Tibial nerve (tissue), 4 donors: ENCODE data around the gene SELENOF. TPM values are rescaled to one million over a fixed set of nuclear protein-coding genes. Genes with fewer than 3 reads are reported as not detected.

Experiments used
- DNase-seq, 2 donors: peaks; one replicate each; pipeline ENCODE4 v3.0.0-alpha.2; 2019; ENCODE audit warnings: low spot score in 2 of 2
- H3K27ac ChIP-seq, 4 donors: fragments of 200-600 bp; sonication (generic) in 3 of 4; one replicate each; pipeline ENCODE4 v1.5.1; 2017 to 2019; ENCODE audit warnings: mild to moderate bottlenecking in 1 of 4
- H3K27me3 ChIP-seq, 2 donors: fragments of 200-600 bp; sonication (generic) in 1 of 2; one replicate each; pipeline versions ENCODE4 v1.5.1 to v1.6.0; 2017 to 2019
- H3K36me3 ChIP-seq, 3 donors: fragments of 200-600 bp; sonication (generic); one replicate each; pipeline ENCODE4 v1.5.1; 2018 to 2019
- H3K4me1 ChIP-seq, 4 donors: fragments of 200-600 bp; sonication (generic) in 3 of 4; one replicate each; pipeline ENCODE4 v1.5.1; 2017 to 2019
- H3K4me3 ChIP-seq, 4 donors: fragments of 200-600 bp; sonication (generic) in 3 of 4; one replicate each; pipeline ENCODE4 v1.5.1; 2017 to 2019; ENCODE audit warnings: mild to moderate bottlenecking in 1 of 4, moderate library complexity in 1 of 4
- H3K9me3 ChIP-seq, 4 donors: fragments of 200-600 bp; sonication (generic) in 3 of 4; one replicate each; pipeline ENCODE4 v1.5.1; 2017 to 2019
- EP300 ChIP-seq, 2 donors: sonication (generic); formaldehyde crosslinking; IDR thresholded peaks; one replicate each; pipeline ENCODE4 v1.6.1; 2017; ENCODE audit warnings: antibody characterized with exemption in 2 of 2, mild to moderate bottlenecking in 1 of 2
- POLR2A ChIP-seq, 2 donors: fragments of 450-650 bp; IDR thresholded peaks; one replicate each; pipeline ENCODE4 v1.6.1; 2017; ENCODE audit warnings: antibody characterized with exemption in 2 of 2, mild to moderate bottlenecking in 2 of 2, moderate library complexity in 2 of 2
- WGBS, 2 donors: methylation state at CpG; one replicate each; pipeline ENCODE4 v1.1.5; 2018; 5-methylcytosine and 5-hydroxymethylcytosine counted together
- total RNA-seq, 4 donors: library from RNA; depleted of rRNA; stranded (reverse); fragments of >200 nt; gene quantifications; one replicate each; pipeline ENCODE4 v1.1.0, GENCODE V29; 2016
- TF ChIP-seq, protein P1 (sequence below), 5 experiments: fragments of 200-600 bp in 3 of 5; fragments of 450-650 bp in 2 of 5; sonication (generic) in 3 of 5; IDR thresholded peaks; one replicate each; pipeline ENCODE4 v1.5.1; 2016 to 2019; ENCODE audit warnings: antibody characterized with exemption in 5 of 5, mild to moderate bottlenecking in 3 of 5, moderate library complexity in 2 of 5

The SELENOF gene
- total RNA-seq, 4 donors from 2014 or later = 78.0 to 123 (median 92.3) TPM

- Histone ChIP-seq H3K36me3 (no peaks in the 10 kb centered on the region), H3K4me1 (no peaks in the 10 kb centered on the region), H3K9me3 (no peaks in the 10 kb centered on the region), H3K27ac (no peak overlapping the region), H3K4me3 (no peak overlapping the region), H3K27me3 (no peaks in the 10 kb centered on the region)
- 83 to 94% methylated on average over 3 of the region's 3 CpGs for WGBS, 2 donors
- TF ChIP-seq POLR2A (IDR thresholded peaks at IDR 0.05) (no peak), EP300 (IDR thresholded peaks at IDR 0.05) (no peak)
- TF ChIP-seq, protein P1, sequence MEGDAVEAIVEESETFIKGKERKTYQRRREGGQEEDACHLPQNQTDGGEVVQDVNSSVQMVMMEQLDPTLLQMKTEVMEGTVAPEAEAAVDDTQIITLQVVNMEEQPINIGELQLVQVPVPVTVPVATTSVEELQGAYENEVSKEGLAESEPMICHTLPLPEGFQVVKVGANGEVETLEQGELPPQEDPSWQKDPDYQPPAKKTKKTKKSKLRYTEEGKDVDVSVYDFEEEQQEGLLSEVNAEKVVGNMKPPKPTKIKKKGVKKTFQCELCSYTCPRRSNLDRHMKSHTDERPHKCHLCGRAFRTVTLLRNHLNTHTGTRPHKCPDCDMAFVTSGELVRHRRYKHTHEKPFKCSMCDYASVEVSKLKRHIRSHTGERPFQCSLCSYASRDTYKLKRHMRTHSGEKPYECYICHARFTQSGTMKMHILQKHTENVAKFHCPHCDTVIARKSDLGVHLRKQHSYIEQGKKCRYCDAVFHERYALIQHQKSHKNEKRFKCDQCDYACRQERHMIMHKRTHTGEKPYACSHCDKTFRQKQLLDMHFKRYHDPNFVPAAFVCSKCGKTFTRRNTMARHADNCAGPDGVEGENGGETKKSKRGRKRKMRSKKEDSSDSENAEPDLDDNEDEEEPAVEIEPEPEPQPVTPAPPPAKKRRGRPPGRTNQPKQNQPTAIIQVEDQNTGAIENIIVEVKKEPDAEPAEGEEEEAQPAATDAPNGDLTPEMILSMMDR (IDR thresholded peaks at IDR 0.05) = no peak
- no peak for DNase-seq
Observed at GRCh38 chr1:86829321-86829720, 84.6 kb downstream of the SELENOF start.

GRCh38 chr1:86828024-86828423 lies 85.9 kb downstream of the SELENOF start:
- Histone ChIP-seq H3K9me3 (no peaks in the 10 kb centered on the region), H3K27ac (no peak overlapping the region), H3K4me1 (no peaks in the 10 kb centered on the region), H3K27me3 (no peaks in the 10 kb centered on the region), H3K36me3 (no peaks in the 10 kb centered on the region), H3K4me3 (no peak overlapping the region)
- TF ChIP-seq EP300 (IDR thresholded peaks at IDR 0.05) (no peak), POLR2A (IDR thresholded peaks at IDR 0.05) (no peak)
- TF ChIP-seq, protein P1 (IDR thresholded peaks at IDR 0.05) = no peak
- DNase-seq = no peak
- WGBS, 2 donors = 52 to 70% methylated on average over 3 of the region's 3 CpGs

GRCh38 chr1:86826856-86827255 lies 87.1 kb downstream of the SELENOF start:
- H3K36me3 ChIP-seq = no peaks in the 10 kb centered on the region
- TF ChIP-seq POLR2A (IDR thresholded peaks at IDR 0.05) = no peak
- TF ChIP-seq, protein P1 (IDR thresholded peaks at IDR 0.05) = no peak
- H3K9me3 ChIP-seq = no peaks in the 10 kb centered on the region
- no peaks in the 10 kb centered on the region for H3K4me1 ChIP-seq
- H3K27ac ChIP-seq = no peak overlapping the region
- no peak for DNase-seq
- H3K4me3 ChIP-seq = no peak overlapping the region
- no peaks in the 10 kb centered on the region for H3K27me3 ChIP-seq

DNA sequence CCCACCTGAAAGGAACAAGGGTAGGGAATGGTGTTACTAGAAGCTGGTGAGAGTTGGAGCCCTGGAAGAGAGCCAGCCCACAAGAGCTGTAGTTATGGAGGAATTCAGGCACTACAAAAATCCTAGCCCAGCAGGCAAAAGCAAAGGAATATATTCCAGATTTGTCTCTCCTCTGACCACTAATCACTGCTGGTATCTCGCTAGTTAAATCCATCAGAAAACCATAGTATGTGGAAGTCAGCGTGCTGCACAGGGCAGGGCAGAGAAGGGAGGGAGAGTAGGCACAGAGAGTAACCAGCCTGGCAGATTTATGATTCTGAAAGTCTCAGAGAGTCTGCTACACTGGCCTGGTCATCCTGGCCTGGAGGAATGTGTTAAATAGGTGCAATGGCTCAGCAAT lies 88.6 kb downstream of the SELENOF start:
- no peak overlapping the region for H3K4me3 ChIP-seq
- no peaks in the 10 kb centered on the region for H3K4me1 ChIP-seq
- no peaks in the 10 kb centered on the region for H3K9me3 ChIP-seq
- TF ChIP-seq, protein P1 (IDR thresholded peaks at IDR 0.05) = no peak
- TF ChIP-seq POLR2A (IDR thresholded peaks at IDR 0.05) (no peak), EP300 (IDR thresholded peaks at IDR 0.05) (no peak)
- H3K27me3 ChIP-seq = no peaks in the 10 kb centered on the region
- H3K27ac ChIP-seq = no peak overlapping the region
- no peaks in the 10 kb centered on the region for H3K36me3 ChIP-seq
- no peak for DNase-seq
- WGBS, 2 donors = 52 to 54% methylated on average over 2 of the region's 2 CpGs

GRCh38 chr1:86823821-86824500 lies 90.0 kb downstream of the SELENOF start:
- TF ChIP-seq POLR2A (IDR thresholded peaks at IDR 0.05) (no peak), EP300 (IDR thresholded peaks at IDR 0.05) (no peak)
- TF ChIP-seq, protein P1 (IDR thresholded peaks at IDR 0.05) = no peak
- no peaks in the 10 kb centered on the region for H3K9me3 ChIP-seq
- 69 to 72% methylated on average over 3 of the region's 3 CpGs for WGBS, 2 donors
- DNase-seq = no peak
- H3K27ac ChIP-seq = no peak overlapping the region
- no peaks in the 10 kb centered on the region for H3K27me3 ChIP-seq
- no peaks in the 10 kb centered on the region for H3K4me1 ChIP-seq
- no peak overlapping the region for H3K4me3 ChIP-seq
- H3K36me3 ChIP-seq = no peaks in the 10 kb centered on the region
